Hepatocyte (in vitro differentiated cells): ENCODE results near the gene UTF1.

Source experiments
- EZH2 ChIP-seq: fragments of 200-600 bp; sonication (generic); IDR thresholded peaks from 2 replicates; pipeline ENCODE4 v1.6.1; 2016; ENCODE audit warnings: antibody characterized with exemption, mild to moderate bottlenecking, borderline replicate concordance
- EZH2phosphoT487 ChIP-seq: fragments of 200-600 bp; sonication (generic); IDR thresholded peaks from one replicate; pipeline ENCODE4 v1.6.1; 2018; ENCODE audit warnings: antibody characterized with exemption, mild to moderate bottlenecking, low read depth, moderate library complexity; ENCODE audit not compliant: unreplicated experiment, severe bottlenecking

DNA sequence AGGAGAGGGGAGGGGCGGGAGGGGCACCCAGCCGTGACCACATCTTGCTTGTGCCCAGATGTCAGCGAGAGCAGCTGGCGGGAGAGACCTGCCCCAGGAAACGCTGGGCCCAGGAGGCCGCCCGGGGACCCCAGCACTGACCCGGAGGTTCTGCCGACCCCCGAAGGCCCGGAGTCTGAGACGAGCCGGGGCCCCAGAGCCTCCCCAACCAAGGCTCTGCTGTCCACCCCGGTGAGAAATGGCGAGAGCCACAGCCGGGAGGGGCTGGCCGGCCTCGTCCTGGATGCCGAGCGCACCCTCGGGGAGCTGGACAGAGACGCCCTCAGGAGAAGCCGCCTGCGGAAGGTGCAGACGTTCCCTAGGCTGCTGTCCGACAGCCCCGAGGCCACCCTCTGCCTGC, 44.1 kb upstream of the UTF1 start:
- no peak for TF ChIP-seq EZH2phosphoT487
- TF ChIP-seq EZH2 = no peak
